ENCODE measurements around the gene FOXP2. TPM values are rescaled to one million over a fixed set of nuclear protein-coding genes. Genes with fewer than 3 reads are reported as not detected.

FOXP2 gene
- total and polyA plus RNA-seq, 2 donors (not counting 1 experiment from before 2014, with no cell fraction given): not detected

DNA sequence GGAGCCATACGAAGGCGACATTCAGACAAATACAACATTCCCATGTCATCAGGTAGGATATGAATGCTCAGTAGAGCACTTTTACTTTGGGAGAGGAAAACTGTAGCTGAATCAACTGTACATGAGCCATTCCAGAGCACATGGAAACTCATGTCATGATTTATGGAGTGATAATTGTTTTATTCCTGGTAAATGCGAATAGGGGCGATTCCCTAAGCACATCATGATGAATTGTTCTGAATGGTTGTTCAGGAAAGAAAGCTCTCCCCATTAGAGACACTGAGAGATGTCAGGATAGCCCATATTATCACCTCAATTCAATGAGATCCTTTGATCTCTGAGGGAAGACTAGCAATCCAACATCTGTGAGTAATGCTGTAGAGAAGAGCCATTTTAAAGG lies 243.6 kb downstream of the FOXP2 start:
- Mint-ChIP-seq H3K9me3 (ENCODE audit: insufficient read depth) (no peaks in the 10 kb centered on the region), H3K27ac (no peak overlapping the region), H3K4me3 (no peak overlapping the region), H3K4me1 (no peaks in the 10 kb centered on the region), H3K27me3 (peaks cover 3% of the 10 kb centered on the region)
- no peak overlapping the region for H3K9ac ChIP-seq (ENCODE audit: low read length)
- no peaks in the 10 kb centered on the region for H4K20me1 ChIP-seq (ENCODE audit: control insufficient read depth, insufficient read depth, low read length, poor library complexity, severe bottlenecking)
- no peaks in the 10 kb centered on the region for H3K27me3 ChIP-seq (replicated peaks in 1 of 4; ENCODE audit: control extremely low read depth in 1 of 4, control insufficient read depth in 3 of 4, insufficient read depth in 4 of 4, low read length in 3 of 4)
- no peak overlapping the region for H2AFZ ChIP-seq (ENCODE audit: insufficient read depth, low read depth, low read length, poor library complexity, severe bottlenecking)
- no peak overlapping the region for H3K4me3 ChIP-seq (ENCODE audit: control extremely low read depth in 1 of 5, extremely low read depth in 1 of 5, insufficient read depth in 1 of 5, low read depth in 2 of 5, low read length in 4 of 5)
- no CpG with 5 or more reads among the region's 4 CpGs for WGBS (ENCODE audit: insufficient coverage)
- no peaks in the 10 kb centered on the region for H3K36me3 ChIP-seq (replicated peaks in 1 of 2; ENCODE audit: control extremely low read depth in 1 of 2, control insufficient read depth in 1 of 2, extremely low read depth in 1 of 2, insufficient read depth in 2 of 2, low read length in 1 of 2)
- DNase-seq (no peak), ATAC-seq (ENCODE audit: low read depth) (no peak)
- intact Hi-C loops (cut with micrococcal nuclease): no loop called here
- H3K79me2 ChIP-seq (ENCODE audit: control insufficient read depth, insufficient read depth, low read length): no peaks in the 10 kb centered on the region
- no peaks in the 10 kb centered on the region for H3K4me1 ChIP-seq (ENCODE audit: control insufficient read depth in 2 of 2, insufficient read depth in 2 of 2, low read length in 2 of 2)
- ChIA-PET POLR2A (no interaction called here), CTCF (no interaction called here)
- no peak for TF ChIP-seq EZH2 (IDR thresholded peaks at IDR 0.05; ENCODE audit: borderline replicate concordance, insufficient read depth, low read depth, low read length, poor library complexity, severe bottlenecking)
- TF ChIP-seq, protein P1, sequence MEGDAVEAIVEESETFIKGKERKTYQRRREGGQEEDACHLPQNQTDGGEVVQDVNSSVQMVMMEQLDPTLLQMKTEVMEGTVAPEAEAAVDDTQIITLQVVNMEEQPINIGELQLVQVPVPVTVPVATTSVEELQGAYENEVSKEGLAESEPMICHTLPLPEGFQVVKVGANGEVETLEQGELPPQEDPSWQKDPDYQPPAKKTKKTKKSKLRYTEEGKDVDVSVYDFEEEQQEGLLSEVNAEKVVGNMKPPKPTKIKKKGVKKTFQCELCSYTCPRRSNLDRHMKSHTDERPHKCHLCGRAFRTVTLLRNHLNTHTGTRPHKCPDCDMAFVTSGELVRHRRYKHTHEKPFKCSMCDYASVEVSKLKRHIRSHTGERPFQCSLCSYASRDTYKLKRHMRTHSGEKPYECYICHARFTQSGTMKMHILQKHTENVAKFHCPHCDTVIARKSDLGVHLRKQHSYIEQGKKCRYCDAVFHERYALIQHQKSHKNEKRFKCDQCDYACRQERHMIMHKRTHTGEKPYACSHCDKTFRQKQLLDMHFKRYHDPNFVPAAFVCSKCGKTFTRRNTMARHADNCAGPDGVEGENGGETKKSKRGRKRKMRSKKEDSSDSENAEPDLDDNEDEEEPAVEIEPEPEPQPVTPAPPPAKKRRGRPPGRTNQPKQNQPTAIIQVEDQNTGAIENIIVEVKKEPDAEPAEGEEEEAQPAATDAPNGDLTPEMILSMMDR (IDR thresholded peaks at IDR 0.05): no peak
- no peak overlapping the region for H3K27ac ChIP-seq (ENCODE audit: low read length in 2 of 2)
- no peak overlapping the region for H3K4me2 ChIP-seq (replicated peaks; ENCODE audit: low read depth, low read length, poor library complexity, severe bottlenecking)
- H3K9me3 ChIP-seq (ENCODE audit: control extremely low read depth in 1 of 3, control insufficient read depth in 2 of 3, insufficient read depth in 1 of 3, low read length in 2 of 3): no peaks in the 10 kb centered on the region

DNA sequence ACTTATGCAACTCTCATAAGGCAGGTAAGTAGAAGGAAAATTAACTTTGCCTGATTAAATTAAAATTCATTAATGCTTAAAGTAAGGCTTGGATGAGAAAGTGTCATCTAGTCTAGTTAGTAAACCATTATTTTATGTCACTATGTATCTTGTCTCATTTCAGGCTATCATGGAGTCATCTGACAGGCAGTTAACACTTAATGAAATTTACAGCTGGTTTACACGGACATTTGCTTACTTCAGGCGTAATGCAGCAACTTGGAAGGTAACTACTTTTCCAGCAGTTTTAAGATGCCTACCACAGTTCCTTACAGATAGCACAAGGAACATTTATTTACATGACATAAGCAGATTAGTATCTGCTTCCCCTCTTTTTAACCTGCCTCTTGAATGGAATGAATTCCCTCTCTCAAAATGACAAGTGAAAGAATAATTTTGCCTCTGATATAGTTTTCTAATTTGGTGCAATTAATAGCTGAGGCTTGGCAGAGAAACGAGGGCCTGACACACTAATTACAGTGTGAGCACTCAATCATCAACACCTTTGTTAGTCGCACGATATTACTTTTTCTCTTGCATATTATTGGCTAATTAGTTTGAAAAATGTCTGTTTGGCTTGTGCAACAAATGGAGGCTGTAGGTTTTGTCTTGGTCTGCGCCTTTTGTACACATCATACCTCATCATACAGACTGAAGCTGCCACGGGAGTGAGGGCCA lies 245.0 kb downstream of the FOXP2 start:
- intact Hi-C loops (cut with micrococcal nuclease): no loop called here
- no peaks in the 10 kb centered on the region for H3K27me3 ChIP-seq (replicated peaks in 1 of 4; ENCODE audit: control extremely low read depth in 1 of 4, control insufficient read depth in 3 of 4, insufficient read depth in 4 of 4, low read length in 3 of 4)
- 44% methylated on average over 2 of the region's 7 CpGs for WGBS (ENCODE audit: insufficient coverage)
- H3K9me3 ChIP-seq (ENCODE audit: control extremely low read depth in 1 of 3, control insufficient read depth in 2 of 3, insufficient read depth in 1 of 3, low read length in 2 of 3): no peaks in the 10 kb centered on the region
- no peaks in the 10 kb centered on the region for H3K79me2 ChIP-seq (ENCODE audit: control insufficient read depth, insufficient read depth, low read length)
- H4K20me1 ChIP-seq (ENCODE audit: control insufficient read depth, insufficient read depth, low read length, poor library complexity, severe bottlenecking): no peaks in the 10 kb centered on the region
- DNase-seq: no peak
- no peak for ATAC-seq (ENCODE audit: low read depth)
- no peak overlapping the region for H3K27ac ChIP-seq (ENCODE audit: low read length in 2 of 2)
- peaks cover 3% of the 10 kb centered on the region for H3K27me3 Mint-ChIP-seq
- CTCF ChIA-PET: no interaction called here
- H3K4me1 ChIP-seq (ENCODE audit: control insufficient read depth in 2 of 2, insufficient read depth in 2 of 2, low read length in 2 of 2): no peaks in the 10 kb centered on the region
- H2AFZ ChIP-seq (ENCODE audit: insufficient read depth, low read depth, low read length, poor library complexity, severe bottlenecking): no peak overlapping the region
- H3K36me3 ChIP-seq (replicated peaks in 1 of 2; ENCODE audit: control extremely low read depth in 1 of 2, control insufficient read depth in 1 of 2, extremely low read depth in 1 of 2, insufficient read depth in 2 of 2, low read length in 1 of 2): no peaks in the 10 kb centered on the region
- TF ChIP-seq, protein P1 (IDR thresholded peaks at IDR 0.05): no peak
- no peak for TF ChIP-seq EZH2 (IDR thresholded peaks at IDR 0.05; ENCODE audit: borderline replicate concordance, insufficient read depth, low read depth, low read length, poor library complexity, severe bottlenecking)
- H3K9ac ChIP-seq (ENCODE audit: low read length): no peak overlapping the region
- H3K4me1 Mint-ChIP-seq: no peaks in the 10 kb centered on the region
- no peak overlapping the region for H3K4me3 Mint-ChIP-seq
- no peak overlapping the region for H3K27ac Mint-ChIP-seq
- no peaks in the 10 kb centered on the region for H3K9me3 Mint-ChIP-seq (ENCODE audit: insufficient read depth)
- H3K4me2 ChIP-seq (replicated peaks; ENCODE audit: low read depth, low read length, poor library complexity, severe bottlenecking): no peak overlapping the region
- POLR2A ChIA-PET: no interaction called here
- H3K4me3 ChIP-seq (ENCODE audit: control extremely low read depth in 1 of 5, extremely low read depth in 1 of 5, insufficient read depth in 1 of 5, low read depth in 2 of 5, low read length in 4 of 5): no peak overlapping the region

Measured in B cell (primary cell).